ENCODE measurements around the gene EPB41L4B. TPM values are rescaled to one million over a fixed set of nuclear protein-coding genes. Genes with fewer than 3 reads are reported as not detected.
A peak's percentile ranks its signal among the peaks of the same experiment; 100 is the strongest.

Gene EPB41L4B
- total RNA-seq, 1 donor from 2014 or later = 5.5 TPM

DNA sequence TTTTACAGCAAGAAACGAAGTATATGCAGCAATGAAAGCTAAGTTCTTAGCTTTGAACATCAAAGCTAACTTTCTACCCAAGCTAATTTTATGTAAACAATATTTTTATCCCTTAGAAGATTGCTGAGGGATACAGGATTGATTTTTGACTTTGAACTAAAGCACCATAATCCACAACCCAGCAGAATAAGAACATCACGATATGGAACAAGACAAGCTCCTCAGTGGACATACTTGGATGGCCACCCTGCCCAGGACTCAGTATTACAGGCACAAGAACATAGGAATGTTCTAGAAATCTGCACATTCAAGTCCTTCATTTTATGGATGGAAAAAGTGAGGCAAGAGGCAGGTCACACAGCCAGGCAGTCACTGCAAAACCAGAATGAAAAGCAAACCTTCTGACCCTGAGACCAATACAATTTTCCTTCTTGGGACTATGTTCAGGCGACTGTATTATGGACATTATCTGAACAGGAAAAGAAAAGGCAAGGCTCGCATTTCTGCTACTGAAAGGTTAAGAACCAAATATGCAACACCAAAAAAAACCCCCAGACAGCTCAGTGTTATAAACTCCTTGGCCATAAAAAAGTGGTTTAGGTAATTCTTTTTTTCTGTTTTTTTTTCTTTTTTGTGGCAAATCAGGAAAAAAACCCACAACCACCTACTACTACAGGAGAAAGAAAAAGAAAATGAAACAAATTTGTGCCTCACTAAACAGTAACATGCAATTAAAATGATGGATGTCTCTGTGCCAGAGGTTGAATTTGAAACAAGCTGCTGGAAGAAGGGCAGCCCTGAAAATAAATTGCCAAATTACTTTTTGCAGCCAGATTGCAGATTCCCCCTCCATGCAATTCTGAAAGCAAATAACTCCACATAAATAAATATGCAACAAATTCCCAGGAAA lies 25.4 kb downstream of the EPB41L4B start:
- Mint-ChIP-seq H3K9me3 (peaks cover 3% of the 10 kb centered on the region), H3K36me3 (no peaks in the 10 kb centered on the region), H3K4me1 (peaks cover 15% of the 10 kb centered on the region), H3K4me3 (no peak overlapping the region), H3K27me3 (ENCODE audit: low read depth) (peaks cover 4% of the 10 kb centered on the region), H3K27ac (peak overlapping the region; percentile 21)
- DNase-seq (ENCODE audit: low spot score in 2 of 2, unreplicated experiment in 2 of 2) = no peak
- TF ChIP-seq, protein P1, sequence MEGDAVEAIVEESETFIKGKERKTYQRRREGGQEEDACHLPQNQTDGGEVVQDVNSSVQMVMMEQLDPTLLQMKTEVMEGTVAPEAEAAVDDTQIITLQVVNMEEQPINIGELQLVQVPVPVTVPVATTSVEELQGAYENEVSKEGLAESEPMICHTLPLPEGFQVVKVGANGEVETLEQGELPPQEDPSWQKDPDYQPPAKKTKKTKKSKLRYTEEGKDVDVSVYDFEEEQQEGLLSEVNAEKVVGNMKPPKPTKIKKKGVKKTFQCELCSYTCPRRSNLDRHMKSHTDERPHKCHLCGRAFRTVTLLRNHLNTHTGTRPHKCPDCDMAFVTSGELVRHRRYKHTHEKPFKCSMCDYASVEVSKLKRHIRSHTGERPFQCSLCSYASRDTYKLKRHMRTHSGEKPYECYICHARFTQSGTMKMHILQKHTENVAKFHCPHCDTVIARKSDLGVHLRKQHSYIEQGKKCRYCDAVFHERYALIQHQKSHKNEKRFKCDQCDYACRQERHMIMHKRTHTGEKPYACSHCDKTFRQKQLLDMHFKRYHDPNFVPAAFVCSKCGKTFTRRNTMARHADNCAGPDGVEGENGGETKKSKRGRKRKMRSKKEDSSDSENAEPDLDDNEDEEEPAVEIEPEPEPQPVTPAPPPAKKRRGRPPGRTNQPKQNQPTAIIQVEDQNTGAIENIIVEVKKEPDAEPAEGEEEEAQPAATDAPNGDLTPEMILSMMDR (IDR thresholded peaks at IDR 0.05; ENCODE audit: unreplicated experiment) = no peak

DNA sequence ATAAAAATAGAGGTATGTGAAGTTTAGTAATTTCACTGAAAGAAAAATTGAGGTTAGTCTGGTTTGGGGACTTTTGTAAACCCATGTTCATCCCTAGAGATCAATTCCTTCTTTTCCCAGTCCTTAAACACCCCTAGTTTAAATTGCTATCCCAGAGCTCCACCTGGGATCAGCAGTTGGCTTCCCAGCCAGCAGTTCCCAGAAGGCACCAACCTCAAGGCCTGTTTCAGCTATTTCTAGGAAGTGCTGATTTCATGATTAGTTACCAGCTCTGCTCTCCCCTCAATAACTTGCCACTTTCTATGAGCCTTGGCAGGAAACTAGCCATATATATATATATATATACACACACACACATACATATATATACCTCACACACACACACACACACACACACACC lies 30.5 kb downstream of the EPB41L4B start:
- H3K36me3 Mint-ChIP-seq = no peaks in the 10 kb centered on the region
- no peak for DNase-seq (ENCODE audit: low spot score in 2 of 2, unreplicated experiment in 2 of 2)
- no peaks in the 10 kb centered on the region for H3K27me3 Mint-ChIP-seq (ENCODE audit: low read depth)
- H3K4me1 Mint-ChIP-seq = peaks cover 14% of the 10 kb centered on the region
- TF ChIP-seq, protein P1 (IDR thresholded peaks at IDR 0.05; ENCODE audit: unreplicated experiment) = no peak
- no peaks in the 10 kb centered on the region for H3K9me3 Mint-ChIP-seq
- H3K4me3 Mint-ChIP-seq = no peak overlapping the region
- no peak overlapping the region for H3K27ac Mint-ChIP-seq

DNA sequence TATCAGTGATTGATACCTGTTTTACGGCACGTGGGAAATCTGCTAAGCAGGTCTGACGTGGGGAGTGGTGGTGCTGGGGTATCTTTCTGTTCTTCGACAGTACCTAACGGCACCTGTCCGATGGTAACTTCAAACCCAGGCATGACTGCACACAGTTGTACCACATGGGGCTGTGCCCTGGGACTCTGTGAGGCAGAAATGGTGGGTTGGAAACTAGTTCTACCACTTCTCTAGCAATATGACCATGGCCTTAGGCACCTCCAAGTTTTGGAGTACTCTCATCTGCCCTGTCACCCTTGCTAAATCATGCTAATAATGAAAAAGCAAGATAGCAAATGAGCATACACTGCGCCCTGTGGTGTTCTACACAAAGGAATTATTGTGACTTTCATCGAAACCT lies 30.9 kb downstream of the EPB41L4B start:
- TF ChIP-seq, protein P1 (IDR thresholded peaks at IDR 0.05; ENCODE audit: unreplicated experiment) = no peak
- H3K4me3 Mint-ChIP-seq = no peak overlapping the region
- no peaks in the 10 kb centered on the region for H3K36me3 Mint-ChIP-seq
- H3K9me3 Mint-ChIP-seq = no peaks in the 10 kb centered on the region
- no peak overlapping the region for H3K27ac Mint-ChIP-seq
- no peak for DNase-seq (ENCODE audit: low spot score in 2 of 2, unreplicated experiment in 2 of 2)
- no peaks in the 10 kb centered on the region for H3K27me3 Mint-ChIP-seq (ENCODE audit: low read depth)
- H3K4me1 Mint-ChIP-seq = peaks cover 9% of the 10 kb centered on the region

DNA sequence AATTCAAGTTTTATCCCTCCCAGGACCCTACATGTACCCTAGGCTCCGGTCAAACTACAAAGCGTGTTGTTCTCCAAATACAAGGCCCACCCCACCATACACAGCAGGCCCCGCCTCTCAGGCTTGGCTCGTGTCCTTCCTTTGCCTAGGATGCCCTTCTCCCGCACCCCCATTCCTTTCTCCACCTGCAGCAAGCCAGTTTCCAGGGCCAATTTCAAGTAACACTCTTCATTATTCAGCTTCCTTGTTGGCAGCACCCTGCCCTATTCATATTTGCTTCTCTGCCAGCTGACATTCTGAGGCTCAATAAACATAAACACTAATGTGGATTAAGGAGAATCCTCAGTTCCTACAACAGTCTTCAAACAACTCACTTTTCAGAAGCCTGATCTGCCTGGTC lies 31.7 kb downstream of the EPB41L4B start:
- no peak overlapping the region for H3K27ac Mint-ChIP-seq
- no peak for DNase-seq (ENCODE audit: low spot score in 2 of 2, unreplicated experiment in 2 of 2)
- no peaks in the 10 kb centered on the region for H3K9me3 Mint-ChIP-seq
- no peaks in the 10 kb centered on the region for H3K36me3 Mint-ChIP-seq
- H3K4me3 Mint-ChIP-seq = no peak overlapping the region
- TF ChIP-seq, protein P1 (IDR thresholded peaks at IDR 0.05; ENCODE audit: unreplicated experiment) = no peak
- no peaks in the 10 kb centered on the region for H3K27me3 Mint-ChIP-seq (ENCODE audit: low read depth)
- peaks cover 7% of the 10 kb centered on the region for H3K4me1 Mint-ChIP-seq

DNA sequence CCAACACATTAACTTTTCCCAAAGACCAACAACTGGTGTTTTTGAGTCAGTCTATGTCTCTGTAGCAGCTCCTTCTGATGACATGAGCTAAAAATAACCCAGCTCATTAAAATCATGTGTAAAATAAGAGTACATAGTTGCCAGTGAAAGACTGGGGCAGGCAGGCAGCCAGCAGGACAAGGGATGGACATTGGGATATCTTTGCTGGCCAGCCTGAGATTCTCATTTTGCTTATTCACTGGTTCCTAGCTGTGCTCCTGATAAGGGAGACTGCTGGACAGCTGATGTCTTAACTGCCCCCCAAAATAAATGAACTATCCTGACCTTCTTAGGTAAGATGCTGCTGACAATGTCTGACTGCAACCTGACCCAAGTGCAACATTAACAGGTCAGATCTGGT lies 33.9 kb downstream of the EPB41L4B start:
- Mint-ChIP-seq H3K4me3 (no peak overlapping the region), H3K4me1 (peaks cover 7% of the 10 kb centered on the region), H3K27me3 (ENCODE audit: low read depth) (no peaks in the 10 kb centered on the region), H3K9me3 (peaks cover 6% of the 10 kb centered on the region), H3K27ac (no peak overlapping the region), H3K36me3 (peaks cover 2% of the 10 kb centered on the region)
- TF ChIP-seq, protein P1 (IDR thresholded peaks at IDR 0.05; ENCODE audit: unreplicated experiment) = no peak
- no peak for DNase-seq (ENCODE audit: low spot score in 2 of 2, unreplicated experiment in 2 of 2)

Measured in mesothelial cell of epicardium (in vitro differentiated cells).